CD4-positive, alpha-beta memory T cell (primary cell): Measurements from ENCODE around the gene ANAPC5. TPM values are rescaled to one million over a fixed set of nuclear protein-coding genes. Genes with fewer than 3 reads are reported as not detected.
"Not testable (repeated sequence)": the region's sequence is repeated elsewhere in the genome, so short reads cannot be mapped to it uniquely, and the experiment has no call there.

Experiments used
- CTCF ChIA-PET: fragments of 350-600 bp; sonication (Branson Sonifier 250); formaldehyde crosslinking; loops from one replicate; lab custom pipeline; 2021; ENCODE audit warnings: inconsistent platforms; ENCODE audit not compliant: partially characterized antibody; lab: Charles Lee
- POLR2A ChIA-PET: fragments of 350-600 bp; sonication (Branson Sonifier 250); formaldehyde crosslinking; loops from one replicate; lab custom pipeline; 2021; ENCODE audit not compliant: partially characterized antibody; lab: Charles Lee
- DNase-seq, 5 donors: peaks; one replicate each; pipeline versions ENCODE4 v3.0.0 to v3.0.0-alpha.2; 2020 to 2022; ENCODE audit warnings: mixed read lengths in 1 of 5
- H3K27ac ChIP-seq: one replicate; pipeline ENCODE4 v1.7.0; 2013; ENCODE audit warnings: low read depth, low read length
- H3K27me3 ChIP-seq: 2 replicates; pipeline ENCODE4 v1.7.0; 2013; ENCODE audit warnings: mild to moderate bottlenecking, low read length, moderate library complexity; ENCODE audit not compliant: insufficient read depth
- H3K36me3 ChIP-seq: 2 replicates; pipeline ENCODE4 v1.7.0; 2013; ENCODE audit warnings: mild to moderate bottlenecking, low read length, moderate library complexity; ENCODE audit not compliant: insufficient read depth
- H3K4me1 ChIP-seq: 2 replicates; pipeline ENCODE4 v1.7.0; 2013; ENCODE audit warnings: mild to moderate bottlenecking, low read length, moderate library complexity; ENCODE audit not compliant: insufficient read depth
- H3K4me3 ChIP-seq, 2 donors: one replicate each; pipeline ENCODE4 v1.7.0; 2013; ENCODE audit warnings: low read length in 2 of 2, mild to moderate bottlenecking in 1 of 2
- H3K9me3 ChIP-seq, 2 donors: one replicate each; pipeline ENCODE4 v1.7.0; 2013; ENCODE audit warnings: low read length in 2 of 2, control low read depth in 1 of 2; ENCODE audit not compliant: control insufficient read depth in 1 of 2
- H3K27ac Mint-ChIP-seq, 7 donors: one replicate each; pipeline ENCODE4 v1.8.0; 2020 to 2021; ENCODE audit warnings: mixed read lengths in 7 of 7, mild to moderate bottlenecking in 6 of 7, inconsistent platforms in 3 of 7, moderate library complexity in 3 of 7
- H3K27me3 Mint-ChIP-seq, 2 donors: one replicate each; pipeline ENCODE4 v1.8.0; 2020 to 2021; ENCODE audit warnings: mixed read lengths in 2 of 2
- H3K36me3 Mint-ChIP-seq, 2 donors: one replicate each; pipeline ENCODE4 v1.8.0; 2020 to 2021; ENCODE audit warnings: mixed read lengths in 2 of 2, inconsistent platforms in 1 of 2, mild to moderate bottlenecking in 1 of 2
- H3K4me1 Mint-ChIP-seq, 4 donors: one replicate each; pipeline ENCODE4 v1.8.0; 2020 to 2021; ENCODE audit warnings: mixed read lengths in 4 of 4, mild to moderate bottlenecking in 1 of 4
- H3K4me3 Mint-ChIP-seq, 8 donors: one replicate each; pipeline ENCODE4 v1.8.0; 2020 to 2021; ENCODE audit warnings: mixed read lengths in 8 of 8, mild to moderate bottlenecking in 7 of 8, moderate library complexity in 6 of 8, inconsistent platforms in 3 of 8
- H3K9me3 Mint-ChIP-seq, 8 donors: one replicate each; pipeline ENCODE4 v1.8.0; 2020 to 2021; ENCODE audit warnings: mixed read lengths in 8 of 8, mild to moderate bottlenecking in 5 of 8, inconsistent platforms in 3 of 8, moderate library complexity in 1 of 8
- intact Hi-C: fragments of 100-400 bp; cut with micrococcal nuclease; formaldehyde crosslinking; loops from one replicate; pipeline ENCODE4 v1.15.1; 2023
- polyA plus RNA-seq, 2 donors: library from polyadenylated mRNA; unstranded; fragments of 300-500 nt; fragmentation: Illumina TruSeq; gene quantifications; one replicate each; pipeline ENCODE4 v1.2.3, GENCODE V29; 2021
- total RNA-seq, 2 experiments: library from RNA; stranded (reverse); gene quantifications; one replicate each; pipeline ENCODE4 v1.2.3, GENCODE V29; 2021

The ANAPC5 gene
- total and polyA plus RNA-seq, 4 experiments from 2014 or later = 142 to 231 (median 143) TPM

DNA sequence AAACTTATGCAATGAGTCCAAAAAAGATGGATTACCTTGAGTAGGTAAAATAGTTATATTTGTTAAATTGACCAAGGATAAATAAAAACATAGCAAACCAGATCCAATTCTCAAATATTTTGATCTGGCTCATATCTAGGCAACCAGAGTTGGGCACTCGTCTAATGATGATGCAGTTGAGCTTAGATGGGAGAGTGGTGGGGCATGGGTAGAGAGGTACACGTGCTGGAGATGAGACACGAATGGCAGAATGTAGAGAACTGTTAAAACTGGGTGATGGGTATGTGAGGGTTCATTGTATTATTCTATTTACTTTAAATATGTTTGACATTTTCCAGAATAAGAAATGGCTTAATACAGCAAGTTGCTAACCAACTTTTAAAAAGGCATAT, 40.1 kb upstream of the ANAPC5 start:
- no peaks in the 10 kb centered on the region for H3K36me3 ChIP-seq
- ChIA-PET POLR2A (interaction anchor here (0.8 to 2.1 kb wide), 4 partner anchors 8 to 168 kb away, joined by 3 to 19 read pairs (median 8); partner anchors contain the start of genes ANAPC5 and RNF34), CTCF (interaction anchor here (1.0 kb wide), 1 partner anchor 58 kb away, joined by 4 read pairs; no protein-coding TSS in a partner anchor)
- no peak for DNase-seq
- H3K27me3 ChIP-seq = no peaks in the 10 kb centered on the region
- Mint-ChIP-seq H3K36me3 (no peaks in the 10 kb centered on the region), H3K9me3 (no peaks in the 10 kb centered on the region), H3K4me1 (peaks cover 7 to 11% (median 10%) of the 10 kb centered on the region in 4 donors), H3K27ac (peak overlapping the region in 3 of 7 donors; percentile 32 to 80 (median 74)), H3K4me3 (peak overlapping the region in 2 of 8 donors; percentile 9 to 75), H3K27me3 (no peaks in the 10 kb centered on the region)
- H3K4me3 ChIP-seq = no peak overlapping the region
- no peak overlapping the region for H3K27ac ChIP-seq
- intact Hi-C loops = no loop called here
- peaks cover 12% of the 10 kb centered on the region for H3K4me1 ChIP-seq
- H3K9me3 ChIP-seq = no peaks in the 10 kb centered on the region

DNA sequence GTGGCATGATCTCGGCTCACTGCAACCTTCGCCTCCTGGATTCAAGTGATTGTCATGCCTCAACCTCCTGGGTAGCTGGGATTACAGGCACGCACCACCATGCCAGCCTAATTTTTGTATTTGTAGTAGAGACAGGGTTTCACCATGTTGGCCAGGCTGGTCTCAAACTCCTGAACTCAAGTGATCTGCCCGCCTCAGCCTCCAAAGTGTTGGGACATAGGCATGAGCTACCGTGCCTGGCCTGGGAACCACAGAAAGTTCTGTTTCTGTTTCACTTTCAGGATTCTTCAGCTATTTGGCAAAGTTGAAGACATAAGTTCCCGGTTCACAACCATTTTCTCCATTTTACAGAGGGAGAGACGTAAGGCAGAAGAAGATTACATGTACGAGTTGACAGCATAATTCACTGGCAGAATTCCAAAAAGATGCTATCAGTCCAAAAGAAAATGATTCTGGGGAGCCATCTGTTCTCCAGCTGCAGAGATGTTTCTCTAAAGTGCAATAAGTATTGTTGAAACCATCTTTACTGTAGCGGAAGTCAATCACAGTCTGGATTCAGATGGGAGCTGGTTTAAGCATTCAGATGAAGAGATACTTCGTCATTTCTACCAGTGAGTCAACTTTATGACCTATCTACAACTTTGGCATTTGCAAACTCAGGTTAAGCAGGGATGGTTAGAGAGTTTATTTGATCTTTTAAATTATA, 39.6 kb upstream of the ANAPC5 start:
- Histone ChIP-seq H3K27ac (peak overlapping the region; percentile 15), H3K27me3 (no peaks in the 10 kb centered on the region), H3K4me1 (peaks cover 12% of the 10 kb centered on the region), H3K9me3 (no peaks in the 10 kb centered on the region), H3K4me3 (peak overlapping the region in 1 of 2 donors; percentile 20), H3K36me3 (no peaks in the 10 kb centered on the region)
- H3K27me3 Mint-ChIP-seq = no peaks in the 10 kb centered on the region
- peak in 4 of 5 donors; percentile 24 to 35 (median 29) for DNase-seq
- no peaks in the 10 kb centered on the region for H3K9me3 Mint-ChIP-seq
- intact Hi-C loops = no loop called here
- H3K4me3 Mint-ChIP-seq = peak overlapping the region; percentile 23 to 82 (median 73)
- peak overlapping the region; percentile 32 to 88 (median 49) for H3K27ac Mint-ChIP-seq
- ChIA-PET CTCF (interaction anchor here (1.0 kb wide), 1 partner anchor 57 kb away, joined by 4 read pairs; no protein-coding TSS in a partner anchor), POLR2A (interaction anchor here (0.8 to 2.1 kb wide), 5 partner anchors 8 to 497 kb away, joined by 3 to 19 read pairs (median 3); partner anchors contain the start of genes ANAPC5, PSMD9 and RNF34)
- H3K36me3 Mint-ChIP-seq = no peaks in the 10 kb centered on the region
- peaks cover 7 to 11% (median 10%) of the 10 kb centered on the region in 4 donors for H3K4me1 Mint-ChIP-seq

DNA sequence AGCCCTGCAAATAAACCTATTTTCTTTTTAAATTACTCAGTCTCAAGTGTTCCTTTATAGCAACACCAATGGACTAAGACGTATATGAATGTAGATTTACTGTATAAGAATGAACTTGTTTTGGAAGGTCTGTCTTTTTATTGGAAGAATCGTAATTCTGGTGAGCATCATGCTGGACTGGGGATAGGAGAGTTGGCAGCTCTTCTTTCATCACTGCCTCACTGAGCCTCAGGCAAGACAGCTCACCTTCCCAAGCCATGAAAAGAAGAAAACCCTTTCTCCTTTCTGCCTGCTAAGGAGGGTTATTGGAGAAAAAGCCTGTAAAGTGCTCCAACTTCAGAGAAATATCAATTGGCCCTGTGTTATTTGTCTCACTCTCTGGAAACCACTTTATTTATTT, 38.6 kb upstream of the ANAPC5 start:
- Mint-ChIP-seq H3K4me1 (peaks cover 7 to 11% (median 10%) of the 10 kb centered on the region in 4 donors), H3K4me3 (peak overlapping the region in 1 of 8 donors; percentile 26), H3K27me3 (no peaks in the 10 kb centered on the region), H3K36me3 (no peaks in the 10 kb centered on the region), H3K27ac (peak overlapping the region in 2 of 7 donors; percentile 12 to 41), H3K9me3 (no peaks in the 10 kb centered on the region)
- intact Hi-C loops = no loop called here
- DNase-seq = no peak
- ChIA-PET CTCF (no interaction called here), POLR2A (interaction anchor here (0.6 to 2.1 kb wide), 3 partner anchors 10 to 881 kb away, joined by 3 to 19 read pairs (median 12); partner anchors contain the start of genes ANAPC5 and RNF34)
- Histone ChIP-seq H3K36me3 (no peaks in the 10 kb centered on the region), H3K27me3 (no peaks in the 10 kb centered on the region), H3K4me3 (no peak overlapping the region), H3K9me3 (no peaks in the 10 kb centered on the region), H3K4me1 (peaks cover 12% of the 10 kb centered on the region), H3K27ac (no peak overlapping the region)

DNA sequence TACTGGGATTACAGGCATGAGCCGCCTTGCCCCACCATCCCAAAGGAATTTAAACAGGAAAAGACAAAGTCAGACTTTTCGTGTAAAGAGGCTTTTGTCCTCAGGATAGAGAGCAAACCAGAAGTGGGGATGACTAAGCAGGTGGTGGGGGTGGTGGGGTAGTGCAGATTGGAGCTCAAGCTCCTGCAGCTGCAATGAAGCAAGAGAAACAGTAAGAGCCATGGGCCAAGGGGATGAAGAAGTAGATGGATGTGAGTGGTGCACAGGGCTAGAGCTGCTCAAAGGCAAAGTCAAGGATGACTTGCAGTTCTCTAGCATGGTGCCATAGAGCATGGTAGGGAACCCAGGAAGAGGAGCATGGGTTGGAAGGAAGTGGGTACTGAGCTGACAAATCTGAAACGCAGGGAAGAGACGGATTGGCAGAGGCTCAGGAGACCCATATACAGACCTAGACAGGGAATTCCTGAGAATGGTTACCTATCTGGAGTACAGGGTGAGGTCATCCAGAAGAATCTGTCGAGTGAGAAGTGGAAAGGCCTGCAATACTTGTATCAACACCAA, 36.3 kb upstream of the ANAPC5 start:
- H3K27me3 ChIP-seq = no peaks in the 10 kb centered on the region
- H3K36me3 ChIP-seq = no peaks in the 10 kb centered on the region
- H3K4me3 Mint-ChIP-seq = no peak overlapping the region
- H3K27ac Mint-ChIP-seq = peak overlapping the region in 1 of 7 donors; percentile 5
- H3K4me1 Mint-ChIP-seq = peaks cover 7 to 11% (median 10%) of the 10 kb centered on the region in 4 donors
- H3K27me3 Mint-ChIP-seq = no peaks in the 10 kb centered on the region
- no peaks in the 10 kb centered on the region for H3K9me3 Mint-ChIP-seq
- H3K4me3 ChIP-seq = no peak overlapping the region
- ChIA-PET POLR2A (no interaction called here), CTCF (interaction anchor here (1.5 kb wide), 1 partner anchor 62 kb away, joined by 4 read pairs; no protein-coding TSS in a partner anchor)
- intact Hi-C loops = no loop called here
- no peaks in the 10 kb centered on the region for H3K9me3 ChIP-seq
- H3K27ac ChIP-seq = no peak overlapping the region
- no peaks in the 10 kb centered on the region for H3K36me3 Mint-ChIP-seq
- H3K4me1 ChIP-seq = peaks cover 12% of the 10 kb centered on the region
- DNase-seq = no peak

DNA sequence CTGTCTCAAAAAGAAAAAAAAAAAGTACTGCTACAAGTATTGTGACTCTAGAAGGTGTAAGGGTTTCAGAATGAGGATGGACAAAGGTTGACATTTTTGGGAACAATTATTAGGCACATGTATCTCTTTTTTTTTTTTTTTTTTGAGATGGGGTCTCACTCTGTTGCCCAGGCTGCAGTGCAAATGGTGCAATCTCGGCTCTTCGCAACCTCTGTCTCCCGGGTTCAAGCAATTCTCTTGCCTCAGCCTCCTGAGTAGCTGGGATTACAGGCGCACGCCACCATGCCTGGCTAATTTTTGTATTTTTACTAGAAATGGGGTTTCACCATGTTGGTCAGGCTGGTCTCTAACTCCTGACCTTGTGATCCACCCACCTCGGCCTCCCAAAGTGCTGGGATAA, 32.7 kb upstream of the ANAPC5 start:
- H3K4me1 ChIP-seq, DNase-seq, POLR2A ChIA-PET, H3K9me3 ChIP-seq, H3K36me3 Mint-ChIP-seq, H3K4me1 Mint-ChIP-seq, intact Hi-C loops, H3K27ac Mint-ChIP-seq, H3K4me3 ChIP-seq, H3K9me3 Mint-ChIP-seq, H3K27me3 ChIP-seq, H3K4me3 Mint-ChIP-seq, H3K27ac ChIP-seq, H3K36me3 ChIP-seq, H3K27me3 Mint-ChIP-seq: not testable (repeated sequence)
- CTCF ChIA-PET = interaction anchor here (1.2 kb wide), 1 partner anchor 57 kb away, joined by 4 read pairs; no protein-coding TSS in a partner anchor

DNA sequence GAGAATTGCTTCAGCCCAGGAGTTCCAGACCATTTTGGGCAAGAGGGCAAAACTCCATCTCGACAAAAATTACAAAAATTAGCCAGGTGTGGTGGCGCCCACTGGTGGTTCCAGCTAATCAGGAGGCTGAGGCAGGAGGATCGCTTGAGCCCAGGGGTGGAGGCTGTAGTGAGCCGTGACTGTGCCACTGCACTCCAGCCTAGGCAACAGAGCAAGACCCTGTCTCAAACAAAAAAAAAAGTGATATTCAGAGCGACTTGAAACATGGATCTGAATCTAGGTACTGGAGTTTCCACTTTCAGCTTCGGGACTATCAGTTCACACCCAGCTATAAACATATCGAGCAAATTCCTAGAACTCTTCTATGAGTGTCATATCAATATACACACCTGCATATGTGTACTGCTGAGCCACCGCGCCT, 31.4 kb upstream of the ANAPC5 start:
- H3K4me1 Mint-ChIP-seq = no peaks in the 10 kb centered on the region

DNA sequence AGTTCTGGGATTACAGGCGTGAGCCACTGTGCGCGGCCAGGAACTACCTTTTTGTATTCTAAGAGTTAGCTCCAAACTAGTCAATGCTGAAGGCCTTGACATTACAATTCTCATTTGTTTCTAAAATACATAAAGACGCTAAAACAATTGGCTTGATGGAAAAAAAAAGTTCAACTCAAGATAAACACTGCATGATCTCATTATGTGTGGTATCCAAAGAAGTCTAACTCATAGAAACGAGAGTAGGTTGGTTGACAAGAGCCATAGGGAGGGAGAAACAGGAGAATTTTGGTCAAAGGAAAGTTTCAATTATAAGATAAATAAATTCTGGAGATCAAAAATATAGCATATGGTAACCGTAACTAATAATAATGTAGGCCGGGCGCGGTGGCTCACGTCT, 27.7 kb upstream of the ANAPC5 start:
- ChIA-PET CTCF (no interaction called here), POLR2A (no interaction called here)
- H3K27me3 Mint-ChIP-seq = peaks cover 0 to 3% of the 10 kb centered on the region in 2 donors
- no peak overlapping the region for H3K27ac Mint-ChIP-seq
- H3K4me1 ChIP-seq = no peaks in the 10 kb centered on the region
- no peaks in the 10 kb centered on the region for H3K9me3 ChIP-seq
- H3K36me3 ChIP-seq = no peaks in the 10 kb centered on the region
- no peak overlapping the region for H3K27ac ChIP-seq
- no peak overlapping the region for H3K4me3 ChIP-seq
- H3K9me3 Mint-ChIP-seq = no peaks in the 10 kb centered on the region
- no peak overlapping the region for H3K4me3 Mint-ChIP-seq
- no peaks in the 10 kb centered on the region for H3K27me3 ChIP-seq
- no peak for DNase-seq
- no peaks in the 10 kb centered on the region for H3K36me3 Mint-ChIP-seq
- no peaks in the 10 kb centered on the region for H3K4me1 Mint-ChIP-seq
- intact Hi-C loops = no loop called here

More for the DNA sequence above, 31.4 kb upstream of the ANAPC5 start:
- ChIA-PET CTCF (interaction anchor here (1.2 kb wide), 1 partner anchor 58 kb away, joined by 4 read pairs; no protein-coding TSS in a partner anchor), POLR2A (interaction anchor here (0.6 to 0.9 kb wide), 2 partner anchors 8 to 17 kb away, joined by 3 to 4 read pairs; no protein-coding TSS in a partner anchor)
- Mint-ChIP-seq H3K27me3 (peaks cover 0 to 1% of the 10 kb centered on the region in 2 donors), H3K36me3 (no peaks in the 10 kb centered on the region), H3K27ac (no peak overlapping the region), H3K9me3 (no peaks in the 10 kb centered on the region), H3K4me3 (no peak overlapping the region)
- no peaks in the 10 kb centered on the region for H3K27me3 ChIP-seq
- no peaks in the 10 kb centered on the region for H3K36me3 ChIP-seq
- intact Hi-C loops = no loop called here
- H3K4me1 ChIP-seq = no peaks in the 10 kb centered on the region
- no peak overlapping the region for H3K4me3 ChIP-seq
- no peak overlapping the region for H3K27ac ChIP-seq
- H3K9me3 ChIP-seq = no peaks in the 10 kb centered on the region
- DNase-seq = no peak
